ENCODE data around the gene ELANE.
"Not testable (repeated sequence)": the region's sequence is repeated elsewhere in the genome, so short reads cannot be mapped to it uniquely, and the experiment has no call there.

The ELANE gene

GRCh38 chr19:834216-834615, 17.9 kb upstream of the ELANE start:
- Histone ChIP-seq H3K9me3 (ENCODE audit: insufficient read depth, low read depth, low read length) (no peaks in the 10 kb centered on the region), H3K4me2 (ENCODE audit: low read depth, low read length, poor library complexity, severe bottlenecking) (no peak overlapping the region), H3K27me3 (ENCODE audit: insufficient read depth, low read length, poor library complexity, severe bottlenecking) (no peaks in the 10 kb centered on the region), H3K79me2 (ENCODE audit: insufficient read depth, low read length) (no peaks in the 10 kb centered on the region), H3K36me3 (ENCODE audit: insufficient read depth, low read length) (no peaks in the 10 kb centered on the region), H2AFZ (ENCODE audit: low read length) (no peak overlapping the region), H4K20me1 (ENCODE audit: insufficient read depth, low read length, poor library complexity, severe bottlenecking) (no peaks in the 10 kb centered on the region), H3K4me1 (ENCODE audit: insufficient read depth, low read length, poor library complexity, severe bottlenecking) (no peaks in the 10 kb centered on the region), H3K4me3 (ENCODE audit: low read length, poor library complexity, severe bottlenecking) (no peak overlapping the region), H3K9me2 (replicated peaks; ENCODE audit: low read depth, low read length) (no peaks in the 10 kb centered on the region), H3K9ac (ENCODE audit: low read depth, low read length, poor library complexity, severe bottlenecking) (no peak overlapping the region), H3F3A (ENCODE audit: low read depth) (no peaks in the 10 kb centered on the region)
- no peak for TF ChIP-seq EZH2phosphoT487 (IDR thresholded peaks at IDR 0.05; ENCODE audit: borderline replicate concordance)
- TF ChIP-seq, protein P1, sequence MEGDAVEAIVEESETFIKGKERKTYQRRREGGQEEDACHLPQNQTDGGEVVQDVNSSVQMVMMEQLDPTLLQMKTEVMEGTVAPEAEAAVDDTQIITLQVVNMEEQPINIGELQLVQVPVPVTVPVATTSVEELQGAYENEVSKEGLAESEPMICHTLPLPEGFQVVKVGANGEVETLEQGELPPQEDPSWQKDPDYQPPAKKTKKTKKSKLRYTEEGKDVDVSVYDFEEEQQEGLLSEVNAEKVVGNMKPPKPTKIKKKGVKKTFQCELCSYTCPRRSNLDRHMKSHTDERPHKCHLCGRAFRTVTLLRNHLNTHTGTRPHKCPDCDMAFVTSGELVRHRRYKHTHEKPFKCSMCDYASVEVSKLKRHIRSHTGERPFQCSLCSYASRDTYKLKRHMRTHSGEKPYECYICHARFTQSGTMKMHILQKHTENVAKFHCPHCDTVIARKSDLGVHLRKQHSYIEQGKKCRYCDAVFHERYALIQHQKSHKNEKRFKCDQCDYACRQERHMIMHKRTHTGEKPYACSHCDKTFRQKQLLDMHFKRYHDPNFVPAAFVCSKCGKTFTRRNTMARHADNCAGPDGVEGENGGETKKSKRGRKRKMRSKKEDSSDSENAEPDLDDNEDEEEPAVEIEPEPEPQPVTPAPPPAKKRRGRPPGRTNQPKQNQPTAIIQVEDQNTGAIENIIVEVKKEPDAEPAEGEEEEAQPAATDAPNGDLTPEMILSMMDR (conservative IDR thresholded peaks at IDR 0.05; ENCODE audit: low read length): no peak

GRCh38 chr19:835210-835810, 16.8 kb upstream of the ELANE start:
- Histone ChIP-seq H3K27me3 (ENCODE audit: insufficient read depth, low read length, poor library complexity, severe bottlenecking) (no peaks in the 10 kb centered on the region), H2AFZ (ENCODE audit: low read length) (no peak overlapping the region), H3K79me2 (ENCODE audit: insufficient read depth, low read length) (no peaks in the 10 kb centered on the region), H3K4me3 (ENCODE audit: low read length, poor library complexity, severe bottlenecking) (no peak overlapping the region), H4K20me1 (ENCODE audit: insufficient read depth, low read length, poor library complexity, severe bottlenecking) (no peaks in the 10 kb centered on the region), H3F3A (ENCODE audit: low read depth) (no peaks in the 10 kb centered on the region), H3K9me2 (replicated peaks; ENCODE audit: low read depth, low read length) (no peaks in the 10 kb centered on the region), H3K9me3 (ENCODE audit: insufficient read depth, low read depth, low read length) (no peaks in the 10 kb centered on the region), H3K9ac (ENCODE audit: low read depth, low read length, poor library complexity, severe bottlenecking) (no peak overlapping the region), H3K36me3 (ENCODE audit: insufficient read depth, low read length) (no peaks in the 10 kb centered on the region), H3K4me2 (ENCODE audit: low read depth, low read length, poor library complexity, severe bottlenecking) (no peak overlapping the region), H3K4me1 (ENCODE audit: insufficient read depth, low read length, poor library complexity, severe bottlenecking) (no peaks in the 10 kb centered on the region)
- TF ChIP-seq EZH2phosphoT487 (IDR thresholded peaks at IDR 0.05; ENCODE audit: borderline replicate concordance): no peak
- TF ChIP-seq, protein P1 (conservative IDR thresholded peaks at IDR 0.05; ENCODE audit: low read length): no peak

GRCh38 chr19:840519-841206, 11.4 kb upstream of the ELANE start, which contains the start of gene PRTN3:
PRTN3 (plus strand) TSS chr19:840999; CDS start chr19:841009, 10 bp downstream.
- Histone ChIP-seq H3K9me2 (replicated peaks; ENCODE audit: low read depth, low read length) (no peaks in the 10 kb centered on the region), H3K79me2 (ENCODE audit: insufficient read depth, low read length) (no peaks in the 10 kb centered on the region), H3K9ac (ENCODE audit: low read depth, low read length, poor library complexity, severe bottlenecking) (no peak within 1 kb of the TSS), H3F3A (ENCODE audit: low read depth) (no peaks in the 10 kb centered on the region), H3K27me3 (ENCODE audit: insufficient read depth, low read length, poor library complexity, severe bottlenecking) (no peaks in the 10 kb centered on the region), H2AFZ (ENCODE audit: low read length) (no peak within 1 kb of the TSS), H3K9me3 (ENCODE audit: insufficient read depth, low read depth, low read length) (no peaks in the 10 kb centered on the region), H3K36me3 (ENCODE audit: insufficient read depth, low read length) (no peaks in the 10 kb centered on the region), H3K4me1 (ENCODE audit: insufficient read depth, low read length, poor library complexity, severe bottlenecking) (no peaks in the 10 kb centered on the region), H3K4me3 (ENCODE audit: low read length, poor library complexity, severe bottlenecking) (no peak within 1 kb of the TSS), H4K20me1 (ENCODE audit: insufficient read depth, low read length, poor library complexity, severe bottlenecking) (no peaks in the 10 kb centered on the region), H3K4me2 (ENCODE audit: low read depth, low read length, poor library complexity, severe bottlenecking) (no peak within 1 kb of the TSS)
- TF ChIP-seq EZH2phosphoT487 (IDR thresholded peaks at IDR 0.05; ENCODE audit: borderline replicate concordance): no peak
- TF ChIP-seq, protein P1 (conservative IDR thresholded peaks at IDR 0.05; ENCODE audit: low read length): no peak

- H3K36me3 ChIP-seq (ENCODE audit: insufficient read depth, low read length); H2AFZ ChIP-seq (ENCODE audit: low read length); H3K27me3 ChIP-seq (ENCODE audit: insufficient read depth, low read length, poor library complexity, severe bottlenecking); H3K79me2 ChIP-seq (ENCODE audit: insufficient read depth, low read length); H3K9me3 ChIP-seq (ENCODE audit: insufficient read depth, low read depth, low read length); H3K4me1 ChIP-seq (ENCODE audit: insufficient read depth, low read length, poor library complexity, severe bottlenecking); H3K9ac ChIP-seq (ENCODE audit: low read depth, low read length, poor library complexity, severe bottlenecking); H3K4me2 ChIP-seq (ENCODE audit: low read depth, low read length, poor library complexity, severe bottlenecking); H3K9me2 ChIP-seq (replicated peaks; ENCODE audit: low read depth, low read length); H4K20me1 ChIP-seq (ENCODE audit: insufficient read depth, low read length, poor library complexity, severe bottlenecking); H3K4me3 ChIP-seq (ENCODE audit: low read length, poor library complexity, severe bottlenecking); H3F3A ChIP-seq (ENCODE audit: low read depth): not testable (repeated sequence)
Observed at GRCh38 chr19:842802-843179, 9.3 kb upstream of the ELANE start.
